Neuronal stem cell (in vitro differentiated cells): ENCODE data around the gene SLC35D3. TPM values are rescaled to one million over a fixed set of nuclear protein-coding genes. Genes with fewer than 3 reads are reported as not detected.
"Not testable (repeated sequence)": the region's sequence is repeated elsewhere in the genome, so short reads cannot be mapped to it uniquely, and the experiment has no call there.

ENCODE experiments used
- DNase-seq: peaks from one replicate; pipeline ENCODE4 v3.0.0-alpha.2; 2013; ENCODE audit warnings: low spot score
- H2AFZ ChIP-seq: one replicate; pipeline ENCODE4 v1.6.1; 2013; ENCODE audit warnings: mild to moderate bottlenecking, low read length, inconsistent platforms
- H2AK5ac ChIP-seq: 2 replicates; pipeline ENCODE4 v1.6.1; 2013; ENCODE audit warnings: low read depth, mild to moderate bottlenecking, inconsistent platforms, low read length, moderate library complexity, mixed read lengths
- H2BK120ac ChIP-seq: 2 replicates; pipeline ENCODE4 v1.6.1; 2013; ENCODE audit warnings: low read depth, mild to moderate bottlenecking, inconsistent platforms, low read length, moderate library complexity, mixed read lengths
- H2BK12ac ChIP-seq: one replicate; pipeline ENCODE4 v1.6.1; 2013; ENCODE audit warnings: low read length, inconsistent platforms
- H2BK15ac ChIP-seq: 2 replicates; pipeline ENCODE4 v1.6.1; 2013; ENCODE audit warnings: mild to moderate bottlenecking, low read length, inconsistent platforms, mixed read lengths
- H2BK5ac ChIP-seq: one replicate; pipeline ENCODE4 v1.6.1; 2013; ENCODE audit warnings: inconsistent platforms, mild to moderate bottlenecking, low read length, moderate library complexity
- H3K14ac ChIP-seq: one replicate; pipeline ENCODE4 v1.6.1; 2013; ENCODE audit warnings: low read length, inconsistent platforms
- H3K18ac ChIP-seq: 2 replicates; pipeline ENCODE4 v1.6.1; 2013; ENCODE audit warnings: low read length, inconsistent platforms
- H3K23ac ChIP-seq: 2 replicates; pipeline ENCODE4 v1.6.1; 2013; ENCODE audit warnings: low read depth, mild to moderate bottlenecking, mixed read lengths, low read length, inconsistent platforms; ENCODE audit not compliant: poor library complexity
- H3K27ac ChIP-seq: replicated peaks from 3 replicates; pipeline ENCODE4 v1.5.1; 2013; ENCODE audit warnings: low read length, inconsistent platforms
- H3K27me3 ChIP-seq, 3 experiments: 2 replicates each; pipeline ENCODE4 v1.6.1; 2013; ENCODE audit warnings: low read length in 3 of 3, mild to moderate bottlenecking in 2 of 3, inconsistent platforms in 1 of 3, low read depth in 1 of 3, mixed read lengths in 1 of 3, moderate library complexity in 1 of 3; ENCODE audit not compliant: control insufficient read depth in 3 of 3, insufficient read depth in 3 of 3
- H3K36me3 ChIP-seq, 2 donors: replicated peaks in 1 of 2; 2 replicates each; pipeline ENCODE4 v1.6.1; 2013; ENCODE audit warnings: low read length in 2 of 2; ENCODE audit not compliant: control insufficient read depth in 2 of 2, insufficient read depth in 2 of 2
- H3K4ac ChIP-seq: 2 replicates; pipeline ENCODE4 v1.6.1; 2013; ENCODE audit warnings: inconsistent platforms, mild to moderate bottlenecking, low read length, moderate library complexity
- H3K4me1 ChIP-seq, 2 donors: 1 replicate in 1 of 2; 2 replicates in 1 of 2; pipeline ENCODE4 v1.6.1; 2013; ENCODE audit warnings: low read length in 2 of 2, low read depth in 1 of 2; ENCODE audit not compliant: control insufficient read depth in 2 of 2, insufficient read depth in 1 of 2
- H3K4me2 ChIP-seq: one replicate; pipeline ENCODE4 v1.6.1; 2013; ENCODE audit warnings: mild to moderate bottlenecking, low read length, inconsistent platforms; ENCODE audit not compliant: insufficient read depth, poor library complexity, severe bottlenecking
- H3K4me3 ChIP-seq, 2 donors: 2 replicates each; pipeline ENCODE4 v1.5.1; 2013; ENCODE audit warnings: low read length in 2 of 2, mild to moderate bottlenecking in 2 of 2, inconsistent platforms in 1 of 2, moderate library complexity in 1 of 2
- H3K79me1 ChIP-seq: one replicate; pipeline ENCODE4 v1.6.1; 2013; ENCODE audit warnings: low read depth, mild to moderate bottlenecking, inconsistent platforms, low read length, moderate library complexity
- H3K9ac ChIP-seq: one replicate; pipeline ENCODE4 v1.6.1; 2013; ENCODE audit warnings: mild to moderate bottlenecking, low read depth, low read length, inconsistent platforms; ENCODE audit not compliant: poor library complexity
- H3K9me3 ChIP-seq, 2 donors: replicated peaks in 1 of 2; 2 replicates each; pipeline versions ENCODE3 to v1.6.1; 2013; ENCODE audit warnings: low read length in 2 of 2, mild to moderate bottlenecking in 2 of 2, inconsistent platforms in 1 of 2, low read depth in 1 of 2, mixed read lengths in 1 of 2, moderate library complexity in 1 of 2; ENCODE audit not compliant: control insufficient read depth in 2 of 2, insufficient read depth in 1 of 2
- H4K8ac ChIP-seq: one replicate; pipeline ENCODE4 v1.6.1; 2013; ENCODE audit warnings: low read depth, mild to moderate bottlenecking, inconsistent platforms, low read length, moderate library complexity
- H4K91ac ChIP-seq: one replicate; pipeline ENCODE4 v1.6.1; 2013; ENCODE audit warnings: low read length, low read depth, mild to moderate bottlenecking, inconsistent platforms; ENCODE audit not compliant: poor library complexity
- WGBS, 2 donors: extraction: QIAGEN DNeasy Blood & Tissue Kit; methylation state at CpG; one replicate each; pipeline ENCODE4 v1.1.7; 2013; ENCODE audit warnings: missing lambda C conversion rate in 2 of 2, mixed read lengths in 1 of 2; ENCODE audit not compliant: insufficient read length in 2 of 2, insufficient replicate concordance in 1 of 2; ENCODE audit errors: extremely low coverage in 2 of 2; 5-methylcytosine and 5-hydroxymethylcytosine counted together
- small RNA-seq: library from polyadenylated mRNA; stranded (forward); fragments of <200 nt; extraction: miRNeasy Mini kit (QIAGEN cat#:217004); gene quantifications from one replicate; pipeline ENCODE3, GENCODE V24; 2013; ENCODE audit not compliant: insufficient read depth

SLC35D3 gene

GRCh38 chr6:136973781-136974180 is 51.7 kb downstream of the SLC35D3 start:
- H3K18ac ChIP-seq, DNase-seq, H2BK12ac ChIP-seq: not testable (repeated sequence)

More at GRCh38 chr6:136973781-136974180, 51.7 kb downstream of the SLC35D3 start:
- not testable (repeated sequence) for H3K23ac ChIP-seq, H3K4ac ChIP-seq, H2BK15ac ChIP-seq, H2AFZ ChIP-seq, H3K9ac ChIP-seq, H3K36me3 ChIP-seq, H3K4me1 ChIP-seq, H3K27ac ChIP-seq, H3K27me3 ChIP-seq, H3K4me3 ChIP-seq, H4K8ac ChIP-seq, H4K91ac ChIP-seq, H3K9me3 ChIP-seq, H3K14ac ChIP-seq, H3K4me2 ChIP-seq, H2BK120ac ChIP-seq, H2AK5ac ChIP-seq, H3K79me1 ChIP-seq, H2BK5ac ChIP-seq
- no CpG with 5 or more reads among the region's 8 CpGs for WGBS, 2 donors

Small RNA genes within 50 kb of the gene (small RNA-seq; reads per million reads assigned to genes)
- gene RF00019: not detected
- not detected for gene RPL35AP3
